NOMO-1 (cell line): ENCODE results near the gene MYMK.

Experiments
- DNase-seq, 2 experiments: peaks; one replicate each; lab custom pipeline; 2025; ENCODE audit not compliant: unreplicated experiment in 2 of 2; lab: John Stamatoyannopoulos, UW

The MYMK gene

DNA sequence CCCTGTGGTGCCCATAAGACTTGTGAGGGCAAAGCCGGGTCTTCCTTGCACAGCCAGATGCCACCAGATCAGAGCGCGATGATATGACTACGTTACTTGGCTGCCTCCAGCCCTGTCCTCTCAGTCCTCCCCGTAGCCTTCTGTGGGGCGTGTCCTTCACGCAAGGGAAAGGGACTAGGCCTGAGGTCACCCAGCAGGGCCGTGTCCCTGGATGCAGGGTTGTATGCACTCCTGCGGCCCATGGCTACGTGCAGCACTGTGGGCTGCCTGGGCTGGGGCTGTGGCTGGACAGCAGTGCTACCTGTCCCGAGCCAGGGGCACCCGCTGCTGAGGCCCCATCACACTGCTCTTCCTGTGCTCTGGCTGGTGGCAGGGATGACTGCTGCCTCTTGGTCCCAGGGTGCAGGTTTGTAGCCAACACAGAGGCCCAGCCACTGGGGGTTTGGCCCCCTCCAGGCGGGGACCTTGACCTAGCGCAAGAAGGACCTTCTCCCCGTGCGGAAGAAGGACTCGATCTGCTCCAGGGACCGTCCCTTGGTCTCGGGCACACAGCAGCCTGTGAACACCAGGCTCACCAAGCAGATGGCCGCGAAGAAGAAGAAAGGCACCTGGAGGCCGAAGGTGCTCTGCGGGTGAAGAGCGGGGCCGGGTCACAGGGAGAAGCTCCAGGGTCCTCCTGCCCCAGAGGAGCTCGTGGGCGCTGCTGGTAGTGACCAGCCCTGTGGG lies 53.0 kb downstream of the MYMK start:
- no peak for DNase-seq

DNA sequence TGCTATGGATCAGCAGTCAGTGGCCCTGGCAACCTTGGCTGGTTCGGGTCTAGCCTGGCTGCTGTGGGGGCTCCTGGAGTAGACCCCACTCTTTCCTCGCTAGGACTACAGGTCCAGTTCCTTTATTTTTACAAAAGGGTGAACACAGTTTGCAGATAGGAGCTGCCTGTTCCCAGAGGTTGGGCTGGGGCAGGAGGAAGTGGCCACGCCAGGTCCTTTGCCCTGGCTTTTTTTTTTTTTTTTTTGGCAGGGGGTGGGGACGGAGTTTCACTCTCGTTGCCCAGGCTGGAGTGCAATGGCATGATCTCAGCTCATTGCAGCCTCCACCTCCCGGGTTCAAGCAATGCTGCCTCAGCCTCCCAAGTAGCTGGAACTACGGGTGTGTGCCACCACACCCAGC lies 53.8 kb downstream of the MYMK start:
- no peak for DNase-seq

DNA sequence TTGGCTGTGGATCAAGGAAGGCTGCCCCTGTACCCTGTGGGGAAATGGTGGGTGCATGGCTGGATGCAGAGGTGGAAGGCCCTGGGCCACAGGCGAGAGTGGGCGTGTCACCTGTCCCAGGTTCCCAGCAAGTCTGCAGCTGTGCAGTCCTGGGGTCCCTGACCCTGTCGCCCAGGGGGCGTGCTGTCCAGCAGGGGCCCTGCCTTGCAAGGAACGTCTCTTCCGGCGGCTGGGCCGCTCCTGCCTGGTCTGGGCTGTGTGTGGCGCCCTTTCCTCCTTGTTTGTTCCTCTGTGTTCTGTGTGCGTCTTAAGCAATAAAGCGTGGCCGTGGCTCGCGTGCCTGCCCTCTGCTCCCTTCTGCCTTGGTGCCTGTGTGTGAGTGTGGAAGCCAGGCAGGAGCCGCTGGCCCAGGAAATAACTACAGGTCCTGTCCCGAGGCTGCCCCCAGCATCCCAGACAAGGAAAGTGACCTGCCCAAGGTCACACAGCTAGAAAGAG lies 54.3 kb downstream of the MYMK start:
- DNase-seq: peak in 1 of 2 experiments; percentile 18

DNA sequence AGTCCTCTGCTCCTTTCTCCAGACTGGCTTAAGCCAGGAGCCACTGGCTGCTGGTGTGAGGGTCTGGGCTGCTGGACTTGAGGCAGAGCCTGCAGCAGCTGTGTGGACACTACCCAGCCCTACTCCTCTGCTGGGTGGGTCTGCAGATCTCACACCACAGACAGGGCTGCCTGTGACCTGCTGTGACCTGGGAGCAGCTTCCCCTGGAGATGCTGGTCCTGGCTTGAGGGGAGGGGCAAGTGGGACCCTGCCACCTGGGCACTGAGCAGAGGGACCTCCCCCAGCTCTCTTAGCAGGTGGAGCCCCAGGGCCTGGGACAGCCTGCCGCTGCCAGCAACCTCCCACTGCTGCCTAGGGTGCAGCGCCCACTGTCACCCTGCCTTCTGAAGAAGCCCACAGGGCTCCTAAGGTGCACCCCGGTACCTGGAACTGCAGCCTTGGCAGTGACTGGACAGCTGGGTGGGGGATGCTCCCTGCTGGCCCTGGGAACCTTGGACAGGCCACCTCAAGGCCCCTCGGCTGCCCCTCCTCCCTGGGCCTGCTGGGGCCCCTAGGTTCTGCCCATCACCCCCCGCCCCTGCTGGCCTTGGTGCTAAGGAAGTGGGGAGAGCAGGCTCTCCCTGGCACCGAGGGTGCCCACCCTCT lies 55.9 kb downstream of the MYMK start:
- no peak for DNase-seq

GRCh38 chr9:133468374-133468773 lies 56.4 kb downstream of the MYMK start:
- no peak for DNase-seq

DNA sequence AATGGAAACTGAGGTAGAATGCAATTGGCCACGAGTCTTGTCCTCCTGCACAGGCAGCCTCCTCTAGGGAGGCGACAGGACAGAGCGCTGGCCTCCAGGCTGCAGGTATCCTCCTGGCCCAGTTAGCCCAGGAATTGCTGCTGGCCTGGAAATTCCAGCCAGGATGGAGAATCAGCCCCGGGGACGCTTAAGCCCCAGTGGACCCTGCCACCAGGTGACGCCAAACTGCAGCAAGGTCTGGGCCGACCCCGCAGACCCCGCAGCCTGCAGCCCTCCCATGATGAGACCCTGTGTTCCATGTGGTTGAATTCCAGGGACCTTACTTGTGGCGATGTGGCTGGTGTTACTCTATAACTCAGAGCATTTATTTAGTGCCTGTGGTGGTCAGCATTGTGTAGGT lies 57.7 kb downstream of the MYMK start:
- DNase-seq: no peak

GRCh38 chr9:133465984-133466383 lies 58.8 kb downstream of the MYMK start:
- no peak for DNase-seq

DNA sequence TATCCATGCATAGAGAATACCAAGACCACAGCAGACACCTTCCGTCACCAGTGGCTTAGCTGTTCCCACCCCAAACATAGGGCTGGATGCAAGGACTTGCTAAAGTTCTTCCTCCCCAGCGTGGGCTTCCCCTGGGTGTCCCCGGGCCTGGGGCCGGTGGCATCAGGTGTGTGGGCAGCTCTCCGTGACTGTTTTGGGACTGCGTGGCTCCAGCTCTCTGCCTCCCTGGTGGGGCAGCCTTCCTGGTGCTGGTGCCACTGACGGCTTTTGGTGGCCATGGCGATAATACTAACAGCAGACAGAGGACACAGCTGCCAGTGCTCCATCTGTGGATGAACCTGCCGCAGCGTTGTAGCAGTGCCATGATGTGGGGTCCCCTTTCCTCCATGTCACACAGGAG lies 60.1 kb downstream of the MYMK start:
- no peak for DNase-seq
